GM19397 (cell line): ENCODE measurements around the gene OSGIN1.

Experiments
- ATAC-seq: cut with Tn5 transposase; IDR thresholded peaks from one replicate; pipeline ENCODE4 v1.9.1; 2021; ENCODE audit warnings: mild to moderate bottlenecking, moderate library complexity; ENCODE audit not compliant: unreplicated experiment

The OSGIN1 gene

DNA sequence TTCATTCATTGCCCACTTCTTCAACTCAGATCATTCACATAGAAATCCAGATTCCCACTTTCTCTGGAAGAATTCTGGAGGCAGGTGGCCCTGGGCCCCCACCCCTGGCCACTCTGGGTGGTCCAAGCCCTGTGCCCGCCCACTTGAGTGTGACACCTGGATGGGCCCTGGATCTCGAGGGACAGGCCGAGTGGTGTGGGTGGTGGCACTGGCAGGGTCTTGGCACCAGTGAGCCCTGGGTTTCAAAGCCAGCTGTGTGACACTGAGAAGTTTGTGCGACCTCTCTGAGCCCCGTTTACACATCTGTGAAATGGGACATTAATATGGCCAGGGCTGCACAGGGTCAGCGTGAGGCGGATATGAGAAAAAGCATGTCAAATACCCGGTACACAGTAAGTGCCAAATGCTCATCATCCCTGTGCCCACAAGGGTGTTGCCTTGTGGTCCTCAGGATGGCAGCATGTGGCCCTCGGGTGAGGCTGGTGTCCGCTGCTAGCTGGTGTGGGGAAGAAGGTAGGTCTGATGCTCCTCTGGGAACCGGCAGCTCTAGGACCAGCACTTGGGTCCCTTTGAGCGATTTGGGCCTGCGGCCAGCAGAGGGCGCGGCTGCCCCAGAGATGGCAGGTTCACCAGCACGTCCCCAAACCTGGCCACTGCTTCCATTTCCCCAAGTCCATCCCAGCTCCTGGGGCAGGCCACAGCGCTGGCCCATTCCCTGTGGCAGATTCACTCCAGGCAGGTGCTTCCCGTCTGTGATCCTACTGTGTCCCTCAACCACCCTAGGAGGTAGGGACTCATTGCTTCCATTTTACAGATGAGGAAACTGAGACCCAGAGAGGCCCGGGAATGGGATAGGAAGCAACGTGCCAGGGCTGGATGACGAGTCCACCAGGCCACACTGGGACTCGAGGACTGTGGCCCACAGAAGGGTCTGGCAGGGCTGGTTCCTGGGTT lies 3.6 kb downstream of the OSGIN1 start:
- ATAC-seq, result no peak

DNA sequence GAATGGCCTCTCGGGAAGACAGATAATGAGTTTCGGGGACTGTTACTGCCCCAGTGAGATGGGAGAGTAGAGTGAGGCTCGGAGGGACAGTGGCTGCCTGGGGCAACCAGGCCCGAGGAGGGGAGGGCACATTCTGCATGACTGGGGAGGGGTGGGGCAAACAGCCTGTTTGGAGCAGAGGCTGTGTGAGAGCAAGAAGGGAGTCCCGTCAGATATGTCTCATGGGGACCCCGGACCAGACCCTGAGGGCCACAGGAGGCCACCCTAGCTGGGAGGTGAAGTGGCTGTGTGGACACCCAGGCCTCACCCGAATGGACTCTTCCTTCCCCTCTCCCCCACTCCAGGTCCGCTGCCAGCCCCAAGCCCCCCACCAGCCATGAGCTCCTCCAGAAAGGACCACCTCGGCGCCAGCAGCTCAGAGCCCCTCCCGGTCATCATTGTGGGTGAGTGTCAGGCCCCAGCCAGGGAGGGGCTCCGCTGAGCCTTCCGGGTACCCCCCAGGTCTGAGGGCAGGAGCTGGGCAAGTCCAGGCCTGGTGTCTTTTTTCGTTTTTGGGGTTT lies 4.3 kb downstream of the OSGIN1 start:
- no peak for ATAC-seq

DNA sequence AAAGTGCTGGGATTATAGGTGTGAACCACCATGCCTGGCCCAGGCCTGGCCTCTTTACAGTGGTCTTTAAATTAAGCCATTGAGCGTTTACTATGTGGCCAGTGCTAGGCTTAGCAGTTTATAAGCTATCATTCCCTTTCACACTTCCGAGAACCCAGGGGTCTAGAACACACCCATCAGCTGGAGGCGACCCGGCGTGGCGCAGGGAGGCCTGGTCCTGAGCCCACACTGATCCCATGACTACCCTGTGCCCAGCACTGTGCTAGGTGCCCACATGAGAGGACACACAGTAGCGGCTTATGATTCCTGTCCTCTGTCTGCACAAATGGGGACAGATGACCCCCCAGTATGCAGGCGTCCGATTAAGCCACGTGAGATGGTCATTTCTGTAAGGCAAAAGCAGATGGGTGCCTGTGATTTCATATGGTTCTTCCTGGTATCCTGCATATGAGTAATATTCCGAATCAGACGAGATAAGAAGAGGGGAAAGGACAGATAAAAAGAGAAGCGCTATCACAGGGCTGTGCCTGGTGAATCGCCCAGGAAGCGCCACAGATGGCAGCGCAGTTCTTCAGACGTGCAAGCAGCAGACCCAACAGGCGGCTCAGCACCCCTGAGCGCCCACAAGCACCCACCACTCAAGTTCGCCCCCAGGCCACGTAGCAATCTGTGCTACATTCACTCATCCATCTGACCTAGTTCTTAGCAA lies 5.3 kb downstream of the OSGIN1 start:
- ATAC-seq, result no peak

DNA sequence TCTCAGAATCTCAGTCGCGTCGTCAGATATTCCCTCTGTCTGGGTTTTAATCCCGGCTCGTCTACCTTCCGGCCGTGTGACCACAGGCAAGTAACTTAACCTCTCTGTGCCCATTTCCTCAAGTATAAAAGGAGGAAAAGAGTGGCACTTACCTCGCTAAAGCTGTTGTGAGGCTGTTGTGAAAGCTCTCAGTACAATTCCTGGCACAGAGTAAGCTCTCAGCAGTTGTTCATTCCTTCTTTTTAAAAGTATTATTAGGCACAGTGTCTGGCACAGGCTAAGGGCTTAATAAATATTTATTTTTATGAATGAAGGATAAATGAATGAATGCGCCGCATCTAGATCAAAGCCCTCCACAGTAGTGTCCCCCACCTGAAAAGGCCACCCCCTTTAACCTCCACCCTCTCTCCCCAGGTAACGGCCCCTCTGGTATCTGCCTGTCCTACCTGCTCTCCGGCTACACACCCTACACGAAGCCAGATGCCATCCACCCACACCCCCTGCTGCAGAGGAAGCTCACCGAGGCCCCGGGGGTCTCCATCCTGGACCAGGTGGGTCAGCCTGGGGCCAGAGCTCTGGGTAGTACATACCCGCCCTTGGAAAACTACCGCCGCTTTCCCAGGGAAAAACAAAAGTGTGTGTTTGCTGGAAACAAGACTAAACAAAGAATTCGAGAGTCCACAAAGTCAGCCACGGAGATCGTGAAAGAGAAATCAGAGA lies 6.0 kb downstream of the OSGIN1 start:
- no peak for ATAC-seq

DNA sequence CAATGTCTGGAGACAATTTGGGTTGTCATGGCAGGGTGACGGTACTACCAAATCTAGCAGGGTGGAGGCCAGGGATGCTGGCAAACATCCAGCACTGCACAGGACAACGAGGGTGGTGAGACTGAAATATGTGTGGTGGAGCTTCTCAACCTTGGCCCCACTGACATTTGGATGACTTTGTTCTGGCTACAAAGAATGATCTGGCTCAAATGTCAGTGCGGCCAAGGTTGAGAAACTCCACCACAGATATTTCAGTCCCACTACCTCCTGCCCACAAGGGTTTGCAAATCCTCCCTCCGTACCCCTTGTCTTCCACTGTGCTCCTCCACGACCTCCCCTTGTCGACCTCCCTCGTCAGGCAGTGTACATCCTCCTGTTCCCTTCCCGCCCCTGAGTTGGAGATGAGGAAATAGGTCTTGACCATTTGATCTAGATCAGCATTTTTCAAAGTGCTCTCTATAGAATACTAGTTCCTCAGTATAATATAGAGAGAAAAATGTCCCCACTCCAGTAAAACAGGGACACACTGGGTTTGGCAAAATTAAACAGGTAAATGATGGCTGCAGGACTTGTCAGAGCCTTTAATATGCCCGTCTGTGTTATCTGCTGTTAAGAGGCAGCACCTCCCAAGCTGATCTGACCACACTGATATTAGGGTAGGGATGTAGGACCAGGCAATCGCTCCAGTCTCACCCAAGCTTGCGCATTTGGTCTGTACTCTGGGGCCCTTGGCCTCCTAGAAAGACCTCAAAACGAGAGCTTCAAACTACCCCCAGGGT lies 6.8 kb downstream of the OSGIN1 start:
- no peak for ATAC-seq

DNA sequence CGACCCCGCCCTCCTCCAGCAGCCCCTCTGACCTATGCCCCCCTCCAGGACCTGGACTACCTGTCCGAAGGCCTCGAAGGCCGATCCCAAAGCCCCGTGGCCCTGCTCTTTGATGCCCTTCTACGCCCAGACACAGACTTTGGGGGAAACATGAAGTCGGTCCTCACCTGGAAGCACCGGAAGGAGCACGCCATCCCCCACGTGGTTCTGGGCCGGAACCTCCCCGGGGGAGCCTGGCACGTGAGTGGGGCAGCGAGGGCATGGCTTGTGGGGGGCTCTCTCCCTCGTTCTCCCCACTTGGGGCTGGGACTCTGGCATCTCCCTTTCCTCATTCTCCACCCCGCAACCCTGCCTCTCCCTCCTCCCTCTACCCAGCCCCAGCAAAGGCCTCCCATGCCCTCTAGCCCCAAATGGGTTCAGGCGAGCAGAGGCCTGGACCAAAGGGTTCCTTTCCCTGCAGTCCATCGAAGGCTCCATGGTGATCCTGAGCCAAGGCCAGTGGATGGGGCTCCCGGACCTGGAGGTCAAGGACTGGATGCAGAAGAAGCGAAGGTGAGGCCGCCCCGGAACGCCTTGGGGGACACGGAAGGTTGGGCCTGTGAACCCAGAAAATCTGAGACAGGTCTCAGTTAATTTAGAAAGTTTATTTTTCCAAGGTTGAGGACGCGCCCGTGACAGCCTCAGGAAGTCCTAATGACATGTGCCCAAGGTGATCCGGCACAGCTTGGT lies 7.6 kb downstream of the OSGIN1 start:
- no peak for ATAC-seq

DNA sequence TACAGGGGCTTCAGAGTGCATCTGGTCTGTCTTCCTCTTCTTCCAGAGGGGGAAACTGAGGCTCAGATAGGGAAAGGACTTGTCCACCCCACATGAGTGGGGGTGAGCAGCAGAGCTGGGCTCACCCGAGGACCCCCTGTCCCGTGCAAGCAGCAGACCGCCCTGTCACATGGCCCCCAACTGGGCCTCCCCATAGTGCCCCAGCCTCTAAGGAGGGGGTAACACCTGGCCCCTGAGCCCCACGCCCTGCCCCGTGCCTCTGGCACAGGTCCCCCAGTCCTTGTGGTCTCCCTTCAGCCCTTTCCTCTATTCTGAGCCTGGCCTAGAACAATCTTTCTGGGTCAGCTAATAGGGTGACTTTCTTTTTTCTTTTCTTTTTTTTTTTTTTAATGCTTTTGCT lies 8.6 kb downstream of the OSGIN1 start:
- ATAC-seq, result no peak

DNA sequence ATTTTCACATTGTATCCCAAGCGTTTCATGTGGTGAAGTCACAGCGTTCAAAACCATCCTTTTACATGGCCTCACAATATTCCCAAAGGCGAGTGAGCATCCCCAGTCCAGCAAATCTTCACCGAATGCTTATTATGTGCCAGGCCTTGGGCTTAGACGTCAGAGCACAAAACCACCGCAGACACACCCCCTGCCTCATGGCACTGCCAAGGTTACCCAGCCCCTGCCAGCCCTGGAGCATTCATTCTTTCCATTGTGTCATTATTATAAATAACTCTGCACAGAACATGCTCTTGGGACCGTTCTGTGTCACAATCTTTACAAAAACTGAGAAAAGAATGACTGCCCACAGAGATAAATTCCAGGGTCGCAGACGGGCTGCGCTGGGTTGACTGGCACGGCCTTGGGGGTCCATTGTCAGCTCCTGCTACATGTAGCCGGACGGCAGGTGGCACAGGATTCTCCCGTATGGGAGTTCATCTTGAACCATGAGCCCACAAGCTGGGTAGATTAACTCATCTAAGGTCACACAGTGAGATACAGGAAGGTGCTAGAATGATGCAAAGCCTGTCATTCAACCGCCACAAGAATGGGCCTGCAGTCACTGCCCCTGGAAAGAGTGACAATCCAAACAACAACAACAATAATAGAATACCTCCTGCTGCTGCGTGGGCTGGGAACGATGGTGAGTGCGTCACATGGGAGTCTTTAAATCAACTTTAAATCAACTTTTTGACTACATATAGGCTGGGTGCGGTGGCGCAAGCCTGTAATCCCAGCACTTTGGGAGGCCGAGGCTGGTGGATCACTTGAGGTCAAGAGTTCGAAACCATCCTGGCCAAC lies 10.5 kb downstream of the OSGIN1 start:
- ATAC-seq, result no peak

DNA sequence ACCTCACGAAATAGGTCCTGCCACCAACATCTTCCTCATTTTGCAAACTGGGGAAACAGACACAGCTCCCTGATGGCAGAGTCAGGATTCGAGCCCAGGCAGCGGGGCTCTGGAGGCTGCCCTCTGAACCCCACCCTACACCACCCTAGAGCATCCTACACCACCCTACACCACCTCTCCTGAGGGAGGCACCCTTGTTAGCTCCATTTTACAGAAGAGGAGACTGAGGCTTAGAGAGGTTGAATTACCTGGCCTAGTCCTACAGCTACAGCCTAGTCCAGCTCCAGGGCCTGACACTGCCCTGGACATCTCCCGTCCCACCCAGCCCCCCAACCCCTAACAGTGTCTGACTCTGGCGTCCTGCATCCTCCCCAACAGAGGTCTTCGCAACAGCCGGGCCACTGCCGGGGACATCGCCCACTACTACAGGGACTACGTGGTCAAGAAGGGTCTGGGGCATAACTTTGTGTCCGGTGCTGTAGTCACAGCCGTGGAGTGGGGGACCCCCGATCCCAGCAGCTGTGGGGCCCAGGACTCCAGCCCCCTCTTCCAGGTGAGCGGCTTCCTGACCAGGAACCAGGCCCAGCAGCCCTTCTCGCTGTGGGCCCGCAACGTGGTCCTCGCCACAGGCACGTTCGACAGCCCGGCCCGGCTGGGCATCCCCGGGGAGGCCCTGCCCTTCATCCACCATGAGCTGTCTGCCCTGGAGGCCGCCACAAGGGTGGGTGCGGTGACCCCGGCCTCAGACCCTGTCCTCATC lies 11.8 kb downstream of the OSGIN1 start:
- no peak for ATAC-seq

DNA sequence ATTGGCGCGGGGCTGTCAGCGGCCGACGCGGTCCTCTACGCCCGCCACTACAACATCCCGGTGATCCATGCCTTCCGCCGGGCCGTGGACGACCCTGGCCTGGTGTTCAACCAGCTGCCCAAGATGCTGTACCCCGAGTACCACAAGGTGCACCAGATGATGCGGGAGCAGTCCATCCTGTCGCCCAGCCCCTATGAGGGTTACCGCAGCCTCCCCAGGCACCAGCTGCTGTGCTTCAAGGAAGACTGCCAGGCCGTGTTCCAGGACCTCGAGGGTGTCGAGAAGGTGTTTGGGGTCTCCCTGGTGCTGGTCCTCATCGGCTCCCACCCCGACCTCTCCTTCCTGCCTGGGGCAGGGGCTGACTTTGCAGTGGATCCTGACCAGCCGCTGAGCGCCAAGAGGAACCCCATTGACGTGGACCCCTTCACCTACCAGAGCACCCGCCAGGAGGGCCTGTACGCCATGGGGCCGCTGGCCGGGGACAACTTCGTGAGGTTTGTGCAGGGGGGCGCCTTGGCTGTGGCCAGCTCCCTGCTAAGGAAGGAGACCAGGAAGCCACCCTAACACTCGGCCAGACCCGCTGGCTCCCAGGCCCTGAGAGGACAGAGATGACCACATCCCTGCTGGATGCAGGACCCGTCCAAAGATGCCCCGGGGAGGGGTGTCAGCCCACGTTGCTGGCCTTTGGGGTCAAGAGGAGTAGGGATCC lies 12.6 kb downstream of the OSGIN1 start:
- ATAC-seq, result no peak

DNA sequence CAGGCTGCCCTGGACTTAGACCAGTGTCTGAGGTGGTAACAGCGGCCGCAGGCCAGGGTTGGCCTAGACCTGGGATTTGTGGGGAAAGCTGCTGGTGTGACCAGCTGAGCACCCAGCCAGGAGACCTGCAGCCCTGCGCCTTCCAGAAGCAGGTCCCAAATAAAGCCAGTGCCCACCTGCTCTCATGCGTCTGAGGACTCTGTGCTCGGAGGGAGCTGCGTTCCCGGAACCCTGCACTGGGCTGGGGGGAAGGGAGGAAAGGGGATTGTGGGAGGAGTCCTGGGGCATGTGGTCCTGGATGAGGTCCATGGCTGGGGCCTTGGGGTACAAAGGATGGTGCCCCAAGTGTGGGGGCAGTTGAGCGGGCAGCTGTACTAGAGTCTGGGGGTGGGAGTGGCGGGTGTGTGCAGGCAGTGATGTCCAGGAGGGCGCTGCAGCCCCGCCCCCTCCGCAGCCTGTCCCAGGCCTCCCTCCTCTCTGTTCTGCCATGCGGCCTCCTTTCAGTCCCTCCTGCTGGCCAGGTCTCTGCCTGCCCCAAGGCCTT lies 13.2 kb downstream of the OSGIN1 start:
- ATAC-seq, result no peak

DNA sequence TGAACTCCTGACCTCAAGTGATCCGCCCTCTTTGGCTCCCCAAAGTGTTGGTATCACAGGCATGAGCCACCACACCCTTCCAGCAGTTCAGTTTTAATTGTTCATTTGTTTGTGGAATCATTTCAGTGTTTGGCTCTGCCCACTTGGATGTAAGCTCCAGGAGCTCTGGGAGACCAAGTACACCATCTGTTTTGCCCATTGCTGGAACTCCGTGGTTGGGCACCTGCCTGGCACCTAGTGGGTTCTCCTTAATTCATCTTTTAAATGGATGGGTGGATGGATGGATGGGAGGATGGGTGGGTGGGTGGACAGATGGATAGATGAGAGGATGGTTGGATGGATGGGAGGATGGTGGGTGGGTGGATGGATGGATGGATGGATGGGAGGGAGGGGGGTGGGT lies 14.1 kb downstream of the OSGIN1 start:
- no peak for ATAC-seq

DNA sequence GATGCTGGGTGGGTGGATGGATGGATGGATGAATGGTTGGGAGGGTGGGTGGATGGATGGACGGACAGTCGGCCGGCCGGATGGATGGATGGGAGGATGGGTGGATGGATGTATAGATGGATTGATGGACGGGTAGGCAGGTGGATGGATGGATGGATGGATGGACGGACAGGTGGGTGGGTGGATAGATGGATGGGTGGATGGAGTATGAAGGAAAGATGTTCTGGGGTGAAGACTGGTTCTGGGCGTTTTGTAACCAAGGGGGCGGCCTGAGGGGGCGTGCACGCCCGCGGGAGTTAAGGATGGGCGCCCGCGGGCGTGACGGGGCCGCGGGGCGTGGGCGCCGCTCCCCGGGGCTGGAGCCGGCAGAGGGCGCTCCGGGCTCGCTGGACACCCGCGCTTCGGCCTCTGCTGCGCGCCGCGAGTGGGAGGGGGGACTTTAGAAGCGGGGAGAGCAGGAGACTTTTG lies 14.8 kb downstream of the OSGIN1 start, which contains the start of gene NECAB2:
TSS of gene NECAB2 (plus strand) at position 407 of the 468 bp plus-strand sequence. CDS start 405 bp downstream, outside the sequence.
- ATAC-seq, result no peak

DNA sequence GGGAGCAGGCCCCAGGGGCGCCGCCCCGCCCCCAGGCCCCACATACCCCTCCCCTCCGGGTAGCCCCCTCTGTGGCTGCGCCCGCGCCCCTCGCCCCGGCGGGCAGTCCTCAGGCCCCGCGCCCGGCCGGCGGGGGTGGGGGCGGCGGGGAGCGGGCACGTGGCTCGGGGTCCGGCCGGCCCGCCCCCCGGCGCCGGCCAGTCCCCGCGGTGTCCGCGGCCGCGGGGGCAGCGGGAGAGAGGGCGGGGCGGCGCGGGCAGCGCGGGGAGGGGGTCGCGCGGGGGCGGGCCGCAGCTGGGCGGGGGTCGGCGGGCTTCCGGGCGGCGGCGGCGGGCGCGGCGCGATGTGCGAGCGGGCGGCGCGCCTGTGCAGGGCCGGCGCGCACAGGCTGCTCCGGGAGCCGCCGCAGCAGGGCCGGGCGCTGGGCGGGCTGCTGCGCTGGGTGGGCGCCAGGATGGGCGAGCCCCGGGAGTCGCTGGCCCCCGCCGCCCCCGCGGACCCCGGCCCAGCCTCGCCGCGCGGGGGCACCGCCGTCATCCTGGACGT lies 15.3 kb downstream of the OSGIN1 start:
- ATAC-seq, result no peak

DNA sequence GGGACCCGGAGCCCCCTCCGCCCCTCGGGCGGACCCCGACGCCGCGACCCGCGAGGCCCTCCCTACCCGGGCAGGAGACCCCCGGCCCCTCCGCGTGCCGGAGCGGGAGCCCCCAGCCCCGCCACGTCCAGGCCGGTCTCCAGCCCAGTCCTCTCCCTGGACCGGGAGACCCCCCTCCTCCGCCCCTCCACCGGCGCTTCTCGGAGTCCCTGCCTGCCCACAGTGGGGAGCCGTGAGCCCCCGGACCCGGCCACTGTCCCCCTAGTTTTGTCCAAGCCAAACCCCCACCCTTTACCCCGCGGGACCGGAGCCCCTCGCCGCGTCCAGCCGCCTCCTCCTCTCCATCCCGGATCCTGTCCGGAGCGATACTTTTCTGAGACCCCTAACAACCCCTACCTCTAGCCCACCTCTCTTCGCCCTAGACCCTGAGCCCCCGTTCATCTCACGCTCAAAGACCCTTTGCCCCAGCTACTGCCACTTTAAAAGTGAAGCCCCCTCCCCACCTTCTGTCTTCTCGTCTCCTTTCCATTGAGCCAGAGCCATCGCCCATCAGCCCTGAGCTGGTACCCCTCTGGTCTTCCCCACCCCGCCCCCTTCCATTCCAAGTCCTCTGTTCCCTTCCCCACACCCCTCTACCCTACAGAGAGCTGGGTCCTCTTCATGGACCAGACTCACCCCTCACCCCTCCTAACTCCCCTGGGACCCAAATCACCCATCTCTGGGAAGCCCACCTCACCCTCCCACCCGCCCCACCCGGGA lies 16.0 kb downstream of the OSGIN1 start:
- ATAC-seq, result no peak
